GM23248 (cell line): ENCODE results near the gene GCNT1. TPM values are rescaled to one million over a fixed set of nuclear protein-coding genes. Genes with fewer than 3 reads are reported as not detected.
A peak's percentile ranks its signal among the peaks of the same experiment; 100 is the strongest.

ENCODE experiments used
- DNase-seq: peaks from one replicate; pipeline ENCODE4 v3.0.0-alpha.2; 2015
- H2AFZ ChIP-seq: fragments of 200-600 bp; sonication (generic); 2 replicates; pipeline ENCODE4 v1.6.1; 2016; ENCODE audit warnings: antibody characterized with exemption
- H3F3A ChIP-seq: fragments of 200-600 bp; sonication (generic); 2 replicates; pipeline ENCODE4 v1.6.1; 2016; ENCODE audit warnings: mild to moderate bottlenecking, antibody characterized with exemption, mixed run types; ENCODE audit not compliant: insufficient read depth
- H3K27ac ChIP-seq: fragments of 200-600 bp; sonication (generic); 2 replicates; pipeline ENCODE4 v1.5.1; 2016; ENCODE audit warnings: mild to moderate bottlenecking
- H3K27me3 ChIP-seq: fragments of 200-600 bp; sonication (generic); replicated peaks from 2 replicates; pipeline ENCODE4 v1.6.1; 2016; ENCODE audit warnings: mild to moderate bottlenecking; ENCODE audit not compliant: insufficient read depth
- H3K36me3 ChIP-seq: fragments of 200-600 bp; sonication (generic); 2 replicates; pipeline ENCODE4 v1.6.1; 2016; ENCODE audit warnings: low read depth, mild to moderate bottlenecking
- H3K4me1 ChIP-seq: fragments of 200-600 bp; sonication (generic); 2 replicates; pipeline ENCODE4 v1.6.1; 2016; ENCODE audit warnings: mild to moderate bottlenecking; ENCODE audit not compliant: insufficient read depth
- H3K4me2 ChIP-seq: fragments of 200-600 bp; sonication (generic); one replicate; pipeline ENCODE4 v1.6.1; 2016; ENCODE audit warnings: mild to moderate bottlenecking; ENCODE audit not compliant: unreplicated experiment
- H3K4me3 ChIP-seq: fragments of 200-600 bp; sonication (generic); 2 replicates; pipeline ENCODE4 v1.5.1; 2016; ENCODE audit warnings: mild to moderate bottlenecking
- H3K79me2 ChIP-seq: fragments of 200-600 bp; sonication (generic); 2 replicates; pipeline ENCODE4 v1.6.1; 2016; ENCODE audit warnings: mild to moderate bottlenecking; ENCODE audit not compliant: insufficient read depth
- H3K9ac ChIP-seq: fragments of 200-600 bp; sonication (generic); 2 replicates; pipeline ENCODE4 v1.6.1; 2016; ENCODE audit warnings: mild to moderate bottlenecking
- H3K9me2 ChIP-seq: fragments of 200-600 bp; sonication (generic); 2 replicates; pipeline ENCODE4 v1.6.1; 2016; ENCODE audit warnings: mixed run types, mild to moderate bottlenecking, moderate library complexity; ENCODE audit not compliant: insufficient read depth
- H3K9me3 ChIP-seq: fragments of 200-600 bp; sonication (generic); one replicate; pipeline ENCODE4 v1.6.1; 2017; ENCODE audit warnings: low read depth
- H4K20me1 ChIP-seq: fragments of 200-600 bp; sonication (generic); 2 replicates; pipeline ENCODE4 v1.6.0; 2016; ENCODE audit not compliant: insufficient read depth
- EZH2 ChIP-seq: fragments of 200-600 bp; sonication (generic); IDR thresholded peaks from 2 replicates; pipeline ENCODE4 v1.6.1; 2018; ENCODE audit warnings: antibody characterized with exemption, mild to moderate bottlenecking; ENCODE audit not compliant: insufficient read depth, poor library complexity, severe bottlenecking
- EZH2phosphoT487 ChIP-seq: fragments of 200-600 bp; sonication (generic); IDR thresholded peaks from 2 replicates; pipeline ENCODE4 v1.6.1; 2018; ENCODE audit warnings: antibody characterized with exemption, moderate library complexity, mild to moderate bottlenecking, low read depth; ENCODE audit not compliant: insufficient read depth
- WGBS, 2 experiments: methylation state at CpG; one replicate each; pipeline ENCODE4 v1.1.6; 2015 to 2017; ENCODE audit warnings: low lambda C conversion rate in 2 of 2, low coverage in 1 of 2; ENCODE audit errors: missing lambda C conversion rate in 2 of 2; 5-methylcytosine and 5-hydroxymethylcytosine counted together
- in situ Hi-C: fragments of 300-500 bp; cut with MboI; formaldehyde crosslinking; loops from 2 replicates; pipeline ENCODE4 v1.15.0; 2020
- polyA plus RNA-seq: library from polyadenylated mRNA; unstranded; fragments of >200 nt; fragmentation: Nextera tagmentation; extraction: Ambion mirVana; gene quantifications from 2 replicates; pipeline ENCODE4 v1.2.1, GENCODE V29; 2016
- total RNA-seq: library from RNA; depleted of rRNA; stranded (reverse); fragments of >200 nt; shearing (Covaris generic); gene quantifications from 2 replicates; pipeline ENCODE4 v1.2.3, GENCODE V29; 2014

The GCNT1 gene
- total and polyA plus RNA-seq, 2 experiments from 2014 or later = 8.5 to 15.2 TPM

DNA sequence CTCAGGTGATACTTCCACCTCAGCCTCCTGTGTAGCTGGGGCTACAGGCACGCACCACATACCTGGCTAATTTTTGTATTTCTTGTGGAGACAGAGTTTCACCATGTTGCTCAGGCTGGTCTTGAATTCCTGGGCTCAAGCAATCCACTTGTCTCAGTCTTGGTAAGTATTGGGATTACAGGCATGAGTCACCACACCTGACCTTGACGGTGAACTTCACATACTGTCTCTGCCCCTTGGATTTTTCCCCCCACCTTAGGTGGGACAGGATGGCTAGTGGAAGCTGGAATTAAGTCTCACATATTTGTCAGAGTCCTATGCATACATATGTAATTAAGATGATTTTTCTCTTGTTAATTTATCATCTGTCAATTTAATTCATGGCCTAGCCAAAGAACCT is 43.8 kb upstream of the GCNT1 start:
- H3K4me2 ChIP-seq = no peak overlapping the region
- no peak overlapping the region for H2AFZ ChIP-seq
- H4K20me1 ChIP-seq = no peaks in the 10 kb centered on the region
- no peaks in the 10 kb centered on the region for H3K9me2 ChIP-seq
- H3K9ac ChIP-seq = no peak overlapping the region
- in situ Hi-C loops = no loop called here
- H3K36me3 ChIP-seq = no peaks in the 10 kb centered on the region
- WGBS, 2 experiments = 78 to 84% methylated on average over 2 of the region's 2 CpGs
- H3K27me3 ChIP-seq = no peaks in the 10 kb centered on the region
- no peaks in the 10 kb centered on the region for H3F3A ChIP-seq
- no peak for DNase-seq
- TF ChIP-seq EZH2phosphoT487 (no peak), EZH2 (no peak)
- no peaks in the 10 kb centered on the region for H3K4me1 ChIP-seq
- no peaks in the 10 kb centered on the region for H3K9me3 ChIP-seq
- H3K79me2 ChIP-seq = no peaks in the 10 kb centered on the region
- H3K27ac ChIP-seq = no peak overlapping the region
- no peak overlapping the region for H3K4me3 ChIP-seq

DNA sequence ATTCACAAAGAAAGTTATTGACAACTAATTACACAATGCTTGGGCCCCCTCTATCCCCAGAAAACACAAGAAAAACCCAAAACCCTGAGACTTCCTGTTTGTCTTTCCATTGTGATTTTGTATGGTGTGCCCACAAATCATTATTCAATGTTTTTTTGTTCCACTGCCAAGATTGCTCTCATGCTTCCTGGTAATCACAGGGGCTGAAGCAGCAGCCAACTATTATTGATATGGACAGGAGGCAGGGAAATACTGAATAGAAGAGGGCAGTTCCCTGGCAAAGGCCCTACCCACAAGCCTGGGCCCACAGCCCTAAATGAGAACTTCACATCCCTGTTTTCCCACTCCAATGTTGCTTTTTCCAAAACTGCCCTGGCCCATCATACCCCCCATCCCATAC is 43.3 kb upstream of the GCNT1 start:
- no peak for DNase-seq
- no peaks in the 10 kb centered on the region for H3K27me3 ChIP-seq
- H4K20me1 ChIP-seq = no peaks in the 10 kb centered on the region
- no peak overlapping the region for H3K4me2 ChIP-seq
- H3K4me3 ChIP-seq = no peak overlapping the region
- no peak overlapping the region for H3K9ac ChIP-seq
- no peaks in the 10 kb centered on the region for H3K9me3 ChIP-seq
- no peaks in the 10 kb centered on the region for H3K9me2 ChIP-seq
- in situ Hi-C loops = no loop called here
- TF ChIP-seq EZH2phosphoT487 = no peak
- no peak for TF ChIP-seq EZH2
- no peaks in the 10 kb centered on the region for H3K36me3 ChIP-seq
- no peak overlapping the region for H2AFZ ChIP-seq
- H3K27ac ChIP-seq = no peak overlapping the region
- no peaks in the 10 kb centered on the region for H3K4me1 ChIP-seq
- H3F3A ChIP-seq = no peaks in the 10 kb centered on the region
- H3K79me2 ChIP-seq = no peaks in the 10 kb centered on the region

DNA sequence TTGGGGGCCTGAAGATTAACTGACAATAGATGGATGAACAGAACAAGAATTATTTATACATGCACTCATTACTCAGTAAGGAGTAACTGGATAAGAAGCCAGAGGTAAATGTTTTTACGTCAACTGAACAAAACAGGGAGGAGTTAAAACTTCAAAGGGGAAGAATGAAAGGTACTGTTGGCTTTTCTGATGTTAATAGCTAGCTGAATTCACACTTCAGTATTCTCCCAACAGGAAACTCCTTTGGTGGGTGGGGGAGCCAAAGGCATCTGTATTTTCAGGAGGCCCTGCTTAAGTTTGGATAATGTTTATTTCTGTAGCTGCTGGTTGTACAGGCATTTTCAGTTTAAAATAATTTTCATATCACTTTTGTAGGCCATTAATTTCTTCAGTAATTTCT is 41.6 kb upstream of the GCNT1 start:
- H3K9me2 ChIP-seq = no peaks in the 10 kb centered on the region
- no peaks in the 10 kb centered on the region for H3F3A ChIP-seq
- no peak overlapping the region for H3K9ac ChIP-seq
- no peak overlapping the region for H2AFZ ChIP-seq
- H3K79me2 ChIP-seq = no peaks in the 10 kb centered on the region
- in situ Hi-C loops = no loop called here
- H3K27me3 ChIP-seq = no peaks in the 10 kb centered on the region
- 93 to 96% methylated on average over 1 of the region's 1 CpG for WGBS, 2 experiments
- TF ChIP-seq EZH2 (no peak), EZH2phosphoT487 (no peak)
- H3K27ac ChIP-seq = no peak overlapping the region
- no peak for DNase-seq
- H3K36me3 ChIP-seq = no peaks in the 10 kb centered on the region
- H4K20me1 ChIP-seq = no peaks in the 10 kb centered on the region
- H3K4me2 ChIP-seq = no peak overlapping the region
- H3K9me3 ChIP-seq = no peaks in the 10 kb centered on the region
- no peaks in the 10 kb centered on the region for H3K4me1 ChIP-seq
- no peak overlapping the region for H3K4me3 ChIP-seq

DNA sequence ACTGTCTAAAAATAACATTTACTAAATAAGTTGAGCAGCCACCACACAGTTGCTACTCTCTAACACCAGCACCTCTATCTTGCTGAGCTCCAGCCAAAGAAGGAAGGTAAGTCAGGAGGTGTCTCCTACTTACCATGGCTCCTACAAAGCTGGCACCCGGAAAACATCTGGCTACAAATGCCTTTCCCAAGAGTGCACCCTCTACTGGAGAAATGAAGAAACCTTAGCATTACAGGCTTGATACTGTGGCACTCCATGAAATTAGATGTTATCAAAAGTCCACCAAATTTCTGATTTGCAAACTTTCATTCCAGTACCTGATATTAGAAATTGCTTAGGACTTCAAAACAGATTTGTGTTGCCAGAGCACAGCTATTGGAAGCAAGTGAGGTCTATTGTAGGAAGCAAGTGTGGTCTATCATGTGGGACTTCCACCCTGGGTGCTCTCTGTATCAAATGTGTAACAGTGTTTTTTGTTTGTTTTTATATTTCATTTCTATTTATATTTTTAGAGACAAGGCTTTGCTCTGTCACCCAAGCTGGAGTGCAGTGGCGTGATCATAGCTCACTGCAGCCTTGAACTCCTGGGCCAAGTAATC is 39.1 kb upstream of the GCNT1 start:
- DNase-seq = peak; percentile 48
- no peaks in the 10 kb centered on the region for H3K79me2 ChIP-seq
- H3F3A ChIP-seq = no peaks in the 10 kb centered on the region
- H3K4me3 ChIP-seq = no peak overlapping the region
- no peaks in the 10 kb centered on the region for H3K27me3 ChIP-seq
- H3K27ac ChIP-seq = no peak overlapping the region
- in situ Hi-C loops = no loop called here
- no peaks in the 10 kb centered on the region for H4K20me1 ChIP-seq
- H3K36me3 ChIP-seq = no peaks in the 10 kb centered on the region
- no peaks in the 10 kb centered on the region for H3K9me3 ChIP-seq
- no peaks in the 10 kb centered on the region for H3K9me2 ChIP-seq
- no peak overlapping the region for H3K4me2 ChIP-seq
- no peak overlapping the region for H3K9ac ChIP-seq
- H3K4me1 ChIP-seq = no peaks in the 10 kb centered on the region
- TF ChIP-seq EZH2 (no peak), EZH2phosphoT487 (no peak)
- WGBS, 2 experiments = 70 to 80% methylated on average over 2 of the region's 2 CpGs
- no peak overlapping the region for H2AFZ ChIP-seq
